Body of pancreas (tissue), 4 donors: ENCODE results near the gene XRCC5. TPM values are rescaled to one million over a fixed set of nuclear protein-coding genes. Genes with fewer than 3 reads are reported as not detected.

Experiments used
- ATAC-seq: fragments of 150-250 bp; one replicate; pipeline ENCODE4 v1.9.1; 2016
- DNase-seq, 4 donors: peaks; one replicate each; pipeline ENCODE4 v3.0.0-alpha.2; 2019
- H3K27ac ChIP-seq, 4 donors: fragments of 200-600 bp; sonication (generic); 1 replicate in 3 of 4; 2 replicates in 1 of 4; pipeline versions ENCODE4 v1.5.1 to v1.6.1; 2016 to 2019; ENCODE audit warnings: mild to moderate bottlenecking in 1 of 4, mixed read lengths in 1 of 4, moderate library complexity in 1 of 4
- H3K27me3 ChIP-seq, 2 donors: fragments of 200-600 bp; sonication (generic); one replicate each; pipeline ENCODE4 v1.6.0; 2016; ENCODE audit warnings: mild to moderate bottlenecking in 1 of 2
- H3K36me3 ChIP-seq, 2 donors: fragments of 200-600 bp; sonication (generic); replicated peaks in 1 of 2; 2 replicates each; pipeline ENCODE4 v1.5.1; 2016; ENCODE audit warnings: low read depth in 2 of 2; ENCODE audit not compliant: insufficient read depth in 1 of 2
- H3K4me1 ChIP-seq: fragments of 200-600 bp; sonication (generic); one replicate; pipeline ENCODE4 v1.6.0; 2016
- H3K4me3 ChIP-seq, 2 donors: fragments of 200-600 bp; sonication (generic); 1 replicate in 1 of 2; 2 replicates in 1 of 2; pipeline ENCODE4 v1.5.1; 2016 to 2019
- H3K9me3 ChIP-seq, 3 donors: fragments of 200-600 bp; sonication (generic); 1 replicate in 2 of 3; 2 replicates in 1 of 3; pipeline ENCODE4 v1.5.1; 2016
- POLR2A ChIP-seq, 3 donors: fragments of 450-650 bp; IDR thresholded peaks; one replicate each; pipeline ENCODE4 v1.6.1; 2016; ENCODE audit warnings: antibody characterized with exemption in 3 of 3, mild to moderate bottlenecking in 2 of 3
- WGBS, 2 donors: methylation state at CpG; one replicate each; pipeline ENCODE4 v1.1.5; 2017; 5-methylcytosine and 5-hydroxymethylcytosine counted together
- intact Hi-C: fragments of 100-400 bp; cut with DNase I; formaldehyde crosslinking; loops from one replicate; pipeline ENCODE4 v1.15.1; 2023
- total RNA-seq, 2 donors: library from RNA; depleted of rRNA; stranded (reverse); fragments of >200 nt; gene quantifications; one replicate each; pipeline ENCODE4 v1.1.0, GENCODE V29; 2016
- TF ChIP-seq, protein P1 (sequence below), 7 experiments: fragments of 450-650 bp in 4 of 7; fragments of 200-600 bp in 3 of 7; sonication (generic) in 3 of 7; IDR thresholded peaks; one replicate each; pipeline ENCODE4 v1.5.1; 2016 to 2019; ENCODE audit warnings: antibody characterized with exemption in 7 of 7

XRCC5 gene
- total RNA-seq, 2 donors from 2014 or later: 74.2 to 74.7 TPM

DNA sequence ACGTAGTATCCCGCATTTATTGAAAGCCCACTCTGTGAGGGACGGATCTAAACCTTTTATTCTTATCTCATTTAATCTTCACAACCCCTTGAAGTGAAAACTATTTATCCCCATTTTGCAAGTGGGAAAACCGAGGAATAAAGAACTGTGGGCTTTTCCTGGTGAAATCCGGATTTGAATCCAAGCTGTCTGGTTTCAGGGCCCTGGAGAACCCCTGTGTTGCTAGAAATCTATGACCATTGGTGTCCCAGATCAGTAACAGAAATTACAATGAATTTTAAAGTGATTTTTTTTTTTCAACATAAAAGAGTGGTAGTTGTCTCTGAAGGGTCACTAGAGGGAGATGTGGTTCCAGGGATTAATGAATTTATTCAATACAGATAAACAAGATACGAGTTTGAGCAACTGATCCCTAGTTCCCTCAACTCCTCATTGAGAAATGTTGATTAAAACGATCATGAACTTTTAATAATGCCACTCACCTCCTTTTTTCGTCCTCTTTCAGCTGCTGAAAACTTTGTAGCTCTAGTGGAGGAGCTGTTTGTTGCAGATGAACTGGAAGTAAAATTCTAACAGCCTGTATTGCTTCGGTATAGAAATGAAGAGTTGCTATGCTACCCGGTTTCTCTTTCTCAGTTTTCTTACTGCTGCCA lies 940 bp downstream of the XRCC5 start:
- DNase-seq (no peak), ATAC-seq (no peak)
- intact Hi-C loops: no loop called here
- TF ChIP-seq, protein P1, sequence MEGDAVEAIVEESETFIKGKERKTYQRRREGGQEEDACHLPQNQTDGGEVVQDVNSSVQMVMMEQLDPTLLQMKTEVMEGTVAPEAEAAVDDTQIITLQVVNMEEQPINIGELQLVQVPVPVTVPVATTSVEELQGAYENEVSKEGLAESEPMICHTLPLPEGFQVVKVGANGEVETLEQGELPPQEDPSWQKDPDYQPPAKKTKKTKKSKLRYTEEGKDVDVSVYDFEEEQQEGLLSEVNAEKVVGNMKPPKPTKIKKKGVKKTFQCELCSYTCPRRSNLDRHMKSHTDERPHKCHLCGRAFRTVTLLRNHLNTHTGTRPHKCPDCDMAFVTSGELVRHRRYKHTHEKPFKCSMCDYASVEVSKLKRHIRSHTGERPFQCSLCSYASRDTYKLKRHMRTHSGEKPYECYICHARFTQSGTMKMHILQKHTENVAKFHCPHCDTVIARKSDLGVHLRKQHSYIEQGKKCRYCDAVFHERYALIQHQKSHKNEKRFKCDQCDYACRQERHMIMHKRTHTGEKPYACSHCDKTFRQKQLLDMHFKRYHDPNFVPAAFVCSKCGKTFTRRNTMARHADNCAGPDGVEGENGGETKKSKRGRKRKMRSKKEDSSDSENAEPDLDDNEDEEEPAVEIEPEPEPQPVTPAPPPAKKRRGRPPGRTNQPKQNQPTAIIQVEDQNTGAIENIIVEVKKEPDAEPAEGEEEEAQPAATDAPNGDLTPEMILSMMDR (IDR thresholded peaks at IDR 0.05): peak in 6 of 7 experiments; percentile 13 to 52 (median 32)
- no peak for TF ChIP-seq POLR2A (IDR thresholded peaks at IDR 0.05)
- Histone ChIP-seq H3K4me3 (peak overlapping the region; percentile 76 to 83), H3K4me1 (peaks cover 41% of the 10 kb centered on the region), H3K36me3 (peaks cover 0 to 6% of the 10 kb centered on the region in 2 donors), H3K27ac (peak overlapping the region; percentile 73 to 93 (median 81)), H3K27me3 (no peaks in the 10 kb centered on the region), H3K9me3 (no peaks in the 10 kb centered on the region)
- WGBS, 2 donors: 2 to 3% methylated on average over 10 of the region's 10 CpGs

DNA sequence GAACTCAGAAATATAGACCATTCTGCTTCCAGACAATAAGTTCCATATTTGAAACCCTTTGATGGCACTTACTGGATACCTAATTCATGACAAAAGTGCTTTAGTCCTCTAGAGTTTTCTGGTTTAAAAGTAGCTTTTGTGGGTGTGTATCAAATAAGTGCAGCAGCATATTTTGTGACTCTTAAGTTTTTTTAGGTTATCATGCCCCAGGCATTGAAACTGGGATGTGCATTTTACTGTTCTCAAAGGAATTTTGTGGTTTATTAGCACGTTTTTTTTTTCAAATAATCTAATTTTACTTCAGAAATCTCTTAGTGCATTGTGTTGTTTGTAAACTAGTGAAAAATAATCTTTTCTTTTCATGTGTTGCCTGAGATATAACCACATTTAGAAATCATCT lies 1.5 kb downstream of the XRCC5 start:
- peak overlapping the region in 1 of 4 donors; percentile 93 for H3K27ac ChIP-seq
- 3 to 10% methylated on average over 1 of the region's 1 CpG for WGBS, 2 donors
- no peaks in the 10 kb centered on the region for H3K9me3 ChIP-seq
- peaks cover 0 to 6% of the 10 kb centered on the region in 2 donors for H3K36me3 ChIP-seq
- intact Hi-C loops: no loop called here
- H3K4me1 ChIP-seq: peaks cover 45% of the 10 kb centered on the region
- TF ChIP-seq, protein P1 (IDR thresholded peaks at IDR 0.05): no peak
- TF ChIP-seq POLR2A (IDR thresholded peaks at IDR 0.05): no peak
- DNase-seq (no peak), ATAC-seq (no peak)
- H3K27me3 ChIP-seq: no peaks in the 10 kb centered on the region
- no peak overlapping the region for H3K4me3 ChIP-seq

DNA sequence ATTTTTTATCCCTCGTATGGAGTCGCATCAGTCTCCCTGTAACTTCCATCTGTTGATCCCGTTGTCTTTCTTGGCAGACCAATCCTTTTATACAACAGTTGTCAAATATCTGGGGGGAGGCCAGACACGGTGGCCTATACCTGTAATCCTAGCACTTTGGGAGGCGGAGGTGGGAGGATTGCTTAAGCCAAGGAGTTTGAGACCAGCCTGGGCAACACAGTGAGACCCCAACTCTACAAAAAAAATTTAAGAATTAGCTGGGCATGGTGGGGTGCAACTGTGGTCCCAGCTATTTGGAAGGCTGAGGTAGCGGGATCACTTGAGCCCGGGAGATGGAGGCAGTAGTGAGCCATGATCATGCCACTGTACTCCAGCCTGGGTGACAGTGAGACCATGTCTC lies 2.0 kb downstream of the XRCC5 start:
- H3K27me3 ChIP-seq: no peaks in the 10 kb centered on the region
- 70 to 83% methylated on average over 7 of the region's 7 CpGs for WGBS, 2 donors
- ATAC-seq (no peak), DNase-seq (no peak)
- peaks cover 45% of the 10 kb centered on the region for H3K4me1 ChIP-seq
- TF ChIP-seq, protein P1 (IDR thresholded peaks at IDR 0.05): no peak
- H3K9me3 ChIP-seq: no peaks in the 10 kb centered on the region
- H3K36me3 ChIP-seq: peaks cover 0 to 6% of the 10 kb centered on the region in 2 donors
- intact Hi-C loops: no loop called here
- H3K4me3 ChIP-seq: no peak overlapping the region
- H3K27ac ChIP-seq: no peak overlapping the region

DNA sequence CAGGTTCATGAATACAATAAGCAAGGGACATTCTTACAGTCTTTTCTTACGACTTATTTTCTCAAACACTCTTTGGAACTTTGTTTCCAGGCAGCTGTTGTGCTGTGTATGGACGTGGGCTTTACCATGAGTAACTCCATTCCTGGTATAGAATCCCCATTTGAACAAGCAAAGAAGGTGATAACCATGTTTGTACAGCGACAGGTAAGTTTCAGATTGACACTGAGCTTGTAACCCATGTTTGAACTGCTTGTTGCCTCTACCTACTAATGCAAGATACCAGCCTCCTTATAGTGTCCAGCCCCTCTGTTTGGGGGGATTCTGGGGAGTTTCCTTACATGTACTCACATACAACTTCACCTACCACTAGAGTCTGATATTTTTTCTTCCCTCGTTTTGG lies 3.8 kb downstream of the XRCC5 start:
- intact Hi-C loops: no loop called here
- TF ChIP-seq POLR2A (IDR thresholded peaks at IDR 0.05): no peak
- TF ChIP-seq, protein P1 (IDR thresholded peaks at IDR 0.05): no peak
- WGBS, 2 donors: 34 to 37% methylated on average over 4 of the region's 4 CpGs
- no peak for DNase-seq
- no peak overlapping the region for H3K27ac ChIP-seq
- H3K9me3 ChIP-seq: no peaks in the 10 kb centered on the region
- no peak overlapping the region for H3K4me3 ChIP-seq
- H3K4me1 ChIP-seq: peaks cover 45% of the 10 kb centered on the region
- no peaks in the 10 kb centered on the region for H3K27me3 ChIP-seq
- no peak for ATAC-seq
- H3K36me3 ChIP-seq: peaks cover 0 to 6% of the 10 kb centered on the region in 2 donors

GRCh38 chr2:216113572-216113971 lies 4.4 kb downstream of the XRCC5 start:
- no peak for ATAC-seq
- TF ChIP-seq POLR2A (IDR thresholded peaks at IDR 0.05): no peak
- TF ChIP-seq, protein P1 (IDR thresholded peaks at IDR 0.05): no peak
- intact Hi-C loops: no loop called here
- H3K9me3 ChIP-seq: no peaks in the 10 kb centered on the region
- WGBS, 2 donors: 80 to 95% methylated on average over 3 of the region's 3 CpGs
- DNase-seq: no peak
- H3K36me3 ChIP-seq: peaks cover 0 to 6% of the 10 kb centered on the region in 2 donors
- peaks cover 43% of the 10 kb centered on the region for H3K4me1 ChIP-seq
- H3K27ac ChIP-seq: peak overlapping the region in 1 of 4 donors; percentile 55
- H3K27me3 ChIP-seq: no peaks in the 10 kb centered on the region
- H3K4me3 ChIP-seq: no peak overlapping the region
